Kidney tubule cell (primary cell): ENCODE data around the gene KTN1.

Experiments used
- DNase-seq: peaks from one replicate; pipeline ENCODE4 v3.0.0-alpha.2; 2018; ENCODE audit warnings: low spot score

KTN1 gene

DNA sequence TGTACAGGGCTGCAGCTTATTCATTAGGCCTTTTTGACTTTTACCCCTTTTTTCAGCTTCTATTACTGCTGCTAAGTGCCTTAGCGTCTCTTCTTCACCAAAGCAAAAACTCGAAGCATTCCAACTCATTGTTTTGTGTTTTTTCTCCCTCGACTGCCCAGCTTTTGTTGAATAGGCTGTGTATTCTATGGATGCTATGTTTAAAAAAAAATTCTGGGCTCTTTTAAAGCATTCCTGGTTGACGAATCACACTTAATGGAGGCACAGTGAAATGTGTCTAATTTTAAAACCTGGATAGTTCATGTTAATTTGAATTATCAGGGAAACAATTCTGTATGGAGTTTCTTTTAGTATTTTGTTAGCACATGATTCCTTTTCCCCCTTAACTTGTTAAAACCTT, 29.7 kb downstream of the KTN1 start:
- peak; percentile 11 for DNase-seq

DNA sequence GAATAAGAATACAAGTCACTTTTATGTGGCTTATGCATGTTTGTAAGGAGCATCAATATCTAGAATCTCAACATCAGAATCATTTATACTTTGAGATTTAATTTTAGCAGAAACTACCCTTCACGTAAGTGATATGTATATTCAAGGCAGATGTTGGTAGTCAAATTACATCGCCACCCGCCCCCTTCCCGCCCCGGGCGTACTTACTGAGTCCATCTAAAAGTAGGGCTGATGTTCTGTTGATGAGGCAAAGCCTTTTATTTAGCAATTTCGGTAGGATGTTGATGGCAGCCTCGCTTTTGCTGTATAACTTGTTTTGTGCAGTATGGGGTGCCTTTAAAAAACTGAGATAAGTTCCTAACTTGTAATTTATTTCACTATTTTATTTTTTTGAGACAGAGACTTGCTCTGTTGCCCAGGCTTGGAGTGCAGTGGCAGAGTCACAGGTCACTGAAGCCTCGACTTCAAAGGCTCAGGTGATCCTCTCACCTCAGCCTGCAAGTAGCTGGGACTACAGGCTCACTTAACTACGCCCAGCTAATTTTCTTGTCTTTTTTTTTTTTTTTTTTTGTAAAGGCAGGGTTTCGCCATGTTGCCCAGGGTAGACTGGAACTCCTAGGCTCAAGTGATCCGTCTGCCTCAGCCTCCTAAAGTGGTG, 30.8 kb downstream of the KTN1 start:
- DNase-seq: no peak

DNA sequence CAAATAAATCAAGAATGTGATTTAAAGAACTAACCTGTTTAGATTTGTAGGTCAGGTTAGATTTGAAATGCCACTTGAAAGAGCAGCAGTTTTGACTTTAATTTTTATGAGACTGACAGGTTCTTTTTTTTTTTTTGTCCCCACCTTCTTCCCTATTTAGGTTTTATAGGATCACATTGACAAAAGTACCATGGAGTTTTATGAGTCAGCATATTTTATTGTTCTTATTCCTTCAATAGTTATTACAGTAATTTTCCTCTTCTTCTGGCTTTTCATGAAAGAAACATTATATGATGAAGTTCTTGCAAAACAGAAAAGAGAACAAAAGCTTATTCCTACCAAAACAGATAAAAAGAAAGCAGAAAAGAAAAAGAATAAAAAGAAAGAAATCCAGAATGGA, 31.9 kb downstream of the KTN1 start:
- DNase-seq: no peak

DNA sequence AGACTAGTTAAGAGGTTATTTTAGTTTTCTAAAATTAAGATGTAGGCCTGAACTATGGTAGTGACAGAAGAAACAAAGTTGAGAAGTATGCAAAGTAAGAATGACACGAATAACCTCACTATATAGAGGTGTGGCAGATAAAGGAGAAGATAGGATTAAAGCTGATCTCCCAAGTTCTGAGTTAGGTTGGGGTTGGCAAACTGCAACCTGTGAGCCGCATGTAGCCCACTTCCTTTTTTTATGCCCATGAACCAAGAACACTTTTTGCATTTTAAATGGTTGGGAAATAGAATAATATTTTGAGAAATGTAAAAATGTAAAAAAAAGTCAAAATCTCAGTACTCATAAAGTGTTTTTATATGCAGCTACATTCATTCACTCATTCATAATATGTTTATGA, 34.3 kb downstream of the KTN1 start:
- no peak for DNase-seq

DNA sequence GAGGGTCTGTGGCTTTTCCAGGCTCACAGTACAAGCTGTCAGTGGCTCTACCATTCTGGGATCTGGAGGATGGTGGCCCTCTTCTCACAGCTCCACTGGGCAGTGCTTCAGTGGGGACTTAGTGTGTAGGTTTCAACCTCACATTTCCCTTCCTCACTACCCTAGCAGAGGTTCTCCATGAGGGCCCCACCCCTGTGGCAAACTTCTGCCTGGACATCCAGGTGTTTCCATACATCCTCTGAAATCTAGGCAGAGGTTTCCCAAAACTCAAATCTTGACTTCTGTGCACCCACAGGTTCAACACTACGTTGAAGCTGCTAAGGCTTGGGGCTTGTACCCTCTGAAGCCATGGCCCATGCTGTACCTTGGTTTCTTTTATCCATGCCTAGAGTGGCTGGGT, 40.3 kb downstream of the KTN1 start:
- DNase-seq: no peak

DNA sequence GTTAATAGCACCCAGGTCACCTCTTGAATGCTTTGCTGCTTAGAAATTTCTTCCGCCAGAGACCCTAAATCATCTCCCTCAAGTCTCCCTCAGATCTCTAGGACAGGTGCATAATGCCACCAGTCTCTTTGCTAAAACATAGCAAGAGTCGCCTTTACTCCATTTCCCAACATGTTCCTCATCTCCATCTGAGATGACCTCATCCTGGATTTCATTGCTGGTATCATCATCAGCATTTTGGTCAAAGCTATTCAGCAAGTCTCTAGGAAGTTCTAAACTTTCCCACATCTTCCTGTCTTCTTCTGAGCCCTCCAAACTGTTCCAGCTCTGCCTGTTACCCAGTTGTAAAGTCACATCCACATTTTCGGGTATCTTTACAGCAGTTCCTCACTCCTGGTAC, 41.0 kb downstream of the KTN1 start:
- DNase-seq: no peak

DNA sequence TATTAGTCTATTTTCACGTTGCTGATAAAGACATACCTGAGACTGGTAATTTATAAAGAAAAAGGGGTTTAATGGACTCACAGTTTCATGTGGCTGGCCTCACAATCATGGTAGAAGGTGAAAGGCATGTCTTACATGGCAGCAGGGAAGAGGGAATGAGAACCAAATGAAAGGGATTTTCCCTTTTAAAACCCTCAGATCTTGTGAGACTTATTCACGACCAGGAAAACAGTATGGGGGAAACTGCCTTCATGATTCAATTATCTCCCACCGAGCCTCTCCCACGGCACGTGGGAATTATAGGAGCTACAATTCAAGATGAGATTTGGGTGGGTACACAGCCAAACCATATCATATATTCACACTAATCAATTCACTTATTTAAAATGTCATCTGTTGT, 41.4 kb downstream of the KTN1 start:
- no peak for DNase-seq

DNA sequence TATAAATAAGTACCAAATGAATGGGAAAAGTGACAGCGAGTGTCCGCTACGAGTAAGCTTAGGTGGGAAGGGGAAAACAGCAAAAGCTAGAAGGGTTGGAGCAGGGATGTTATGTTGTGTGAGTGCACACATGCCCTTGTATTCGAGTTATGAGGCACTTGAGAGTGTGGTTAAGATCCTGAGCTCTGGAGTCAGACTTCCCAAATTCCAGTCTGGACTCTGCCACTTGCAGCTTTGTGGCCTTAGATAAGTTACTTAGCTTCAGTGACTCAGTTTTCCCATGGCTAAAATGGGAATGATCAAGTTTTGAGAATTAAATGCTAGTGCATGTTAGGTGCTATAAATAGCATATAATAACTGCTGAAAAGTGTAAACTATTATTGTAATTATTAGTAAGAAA, 44.9 kb downstream of the KTN1 start:
- DNase-seq: peak; percentile 50

DNA sequence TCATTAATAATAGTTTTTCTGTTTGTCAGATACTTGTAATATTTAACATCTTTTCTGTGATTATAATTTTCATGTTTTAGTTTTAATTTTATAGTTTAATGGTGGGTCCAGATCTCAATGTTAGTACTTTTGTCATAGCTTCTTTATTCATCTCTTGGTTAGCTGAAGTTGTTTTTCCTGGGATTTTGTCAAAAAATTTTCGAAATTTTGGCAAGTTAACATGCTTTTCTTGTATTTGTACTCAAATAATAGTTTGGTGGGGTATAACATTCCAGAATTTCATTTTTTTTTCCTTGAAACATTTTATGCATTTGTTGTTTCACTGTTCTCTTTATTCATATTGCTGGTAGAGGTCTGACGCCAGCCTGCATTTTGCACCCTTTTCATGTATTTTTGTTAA, 45.5 kb downstream of the KTN1 start:
- DNase-seq: no peak

DNA sequence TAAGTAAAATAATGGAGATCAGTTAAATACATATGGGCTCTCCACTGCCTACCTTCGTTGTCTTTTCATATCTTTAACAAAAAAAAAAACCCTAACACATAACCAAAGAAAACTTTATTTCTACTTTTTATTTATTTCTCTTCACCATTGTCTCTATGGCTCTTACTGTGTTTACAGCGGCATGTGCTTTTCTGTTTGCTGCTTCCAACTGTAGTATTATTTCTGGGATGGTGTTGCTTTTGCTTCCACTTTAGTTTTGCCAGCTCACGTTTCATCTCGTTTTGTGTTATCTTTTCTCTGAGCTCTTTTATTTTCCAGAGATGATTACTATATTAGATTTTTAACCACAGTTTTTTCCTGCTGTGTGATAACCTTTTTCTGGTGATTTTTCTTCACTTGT, 46.1 kb downstream of the KTN1 start:
- DNase-seq: no peak

DNA sequence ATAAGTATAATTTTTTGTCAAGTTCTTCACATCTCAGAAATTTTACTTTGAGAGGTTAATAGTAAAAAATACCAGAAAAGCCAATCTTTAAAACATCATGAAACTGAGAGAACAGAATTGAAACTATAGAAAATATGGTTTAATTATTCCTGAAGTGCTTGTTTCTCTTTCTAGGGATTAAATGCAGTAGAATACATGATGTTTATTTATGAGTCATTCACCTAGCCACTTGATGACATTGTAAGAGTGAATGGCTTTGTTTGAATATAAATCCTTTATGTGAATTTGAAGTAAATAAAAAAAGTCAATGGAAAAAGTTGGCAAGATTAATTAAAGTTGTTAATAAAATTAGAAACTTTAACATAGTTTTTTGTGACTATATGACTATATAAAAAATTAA, 48.4 kb downstream of the KTN1 start:
- DNase-seq: no peak

DNA sequence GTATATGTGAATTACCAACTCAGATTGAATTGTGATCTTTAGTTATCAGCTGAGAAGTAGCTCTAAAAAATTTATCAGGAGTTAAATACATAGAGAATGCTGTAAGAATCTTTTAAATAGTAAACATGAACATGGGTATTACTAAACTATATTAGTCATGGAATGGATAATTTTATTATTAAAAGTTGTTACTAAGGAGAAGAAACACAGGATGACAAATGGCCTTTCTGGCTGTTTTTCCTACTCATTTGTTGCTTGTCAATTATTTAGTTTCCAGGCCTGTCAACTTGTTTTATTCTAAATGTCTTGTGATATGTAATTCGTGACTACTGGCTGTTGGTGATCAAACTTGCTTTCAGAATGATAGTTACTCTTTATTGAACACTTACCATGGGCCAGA, 58.7 kb downstream of the KTN1 start:
- DNase-seq: no peak

DNA sequence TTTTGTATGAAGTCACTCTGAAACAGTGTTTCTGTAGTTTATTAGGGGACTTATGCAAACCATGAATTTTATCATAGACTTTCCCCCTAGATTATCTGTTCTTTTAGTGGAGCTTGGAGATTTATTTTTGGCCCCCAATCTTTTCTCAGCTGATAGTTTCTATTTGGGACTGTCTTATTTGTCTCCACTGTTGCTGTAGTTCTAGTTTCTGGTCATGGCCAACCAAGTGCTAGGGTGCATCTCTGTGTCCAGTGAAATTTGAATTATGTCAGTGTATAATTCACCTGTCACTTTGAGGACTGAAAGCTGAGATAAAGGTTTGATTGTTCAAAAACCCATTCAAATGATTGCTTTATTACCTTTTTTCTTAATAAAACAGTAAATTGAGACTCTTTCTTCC, 61.3 kb downstream of the KTN1 start:
- DNase-seq: no peak

DNA sequence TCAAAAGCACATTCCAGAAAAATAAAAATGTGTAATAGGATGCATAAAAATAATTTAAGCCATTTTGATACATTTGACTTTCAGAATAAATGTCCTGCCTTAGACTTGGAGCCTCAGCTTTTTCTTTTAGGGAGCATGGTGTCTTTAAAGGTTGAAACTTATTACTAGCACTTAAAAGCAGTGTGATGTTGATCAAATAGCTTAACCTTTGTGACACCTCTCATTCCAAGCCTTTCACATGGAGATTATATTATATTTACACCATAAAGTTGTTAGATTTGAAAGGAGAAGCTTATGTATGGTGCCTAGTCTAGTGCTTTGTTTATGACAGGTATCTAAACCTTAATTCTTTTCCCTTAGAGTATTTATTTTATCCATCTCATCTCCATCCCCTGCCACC, 61.9 kb downstream of the KTN1 start:
- no peak for DNase-seq

DNA sequence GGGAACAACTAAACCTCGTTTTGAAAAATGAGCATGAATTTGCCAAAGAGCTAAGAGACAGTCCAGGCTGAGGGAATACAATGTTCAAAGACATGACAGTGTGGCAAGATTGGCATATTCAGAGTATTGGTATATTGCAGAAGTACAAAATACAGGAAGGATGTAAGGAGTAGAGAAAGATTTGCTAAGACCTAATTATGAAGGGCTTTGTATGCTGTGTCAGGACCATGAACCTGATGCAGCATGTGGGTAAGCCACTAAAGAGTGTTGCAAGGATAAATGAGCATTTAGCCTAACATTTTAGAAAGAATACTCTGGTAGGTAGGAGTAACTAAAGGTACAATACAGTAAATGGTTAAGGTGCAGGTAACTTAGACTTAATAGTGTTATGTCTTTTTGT, 65.1 kb downstream of the KTN1 start:
- DNase-seq: no peak

DNA sequence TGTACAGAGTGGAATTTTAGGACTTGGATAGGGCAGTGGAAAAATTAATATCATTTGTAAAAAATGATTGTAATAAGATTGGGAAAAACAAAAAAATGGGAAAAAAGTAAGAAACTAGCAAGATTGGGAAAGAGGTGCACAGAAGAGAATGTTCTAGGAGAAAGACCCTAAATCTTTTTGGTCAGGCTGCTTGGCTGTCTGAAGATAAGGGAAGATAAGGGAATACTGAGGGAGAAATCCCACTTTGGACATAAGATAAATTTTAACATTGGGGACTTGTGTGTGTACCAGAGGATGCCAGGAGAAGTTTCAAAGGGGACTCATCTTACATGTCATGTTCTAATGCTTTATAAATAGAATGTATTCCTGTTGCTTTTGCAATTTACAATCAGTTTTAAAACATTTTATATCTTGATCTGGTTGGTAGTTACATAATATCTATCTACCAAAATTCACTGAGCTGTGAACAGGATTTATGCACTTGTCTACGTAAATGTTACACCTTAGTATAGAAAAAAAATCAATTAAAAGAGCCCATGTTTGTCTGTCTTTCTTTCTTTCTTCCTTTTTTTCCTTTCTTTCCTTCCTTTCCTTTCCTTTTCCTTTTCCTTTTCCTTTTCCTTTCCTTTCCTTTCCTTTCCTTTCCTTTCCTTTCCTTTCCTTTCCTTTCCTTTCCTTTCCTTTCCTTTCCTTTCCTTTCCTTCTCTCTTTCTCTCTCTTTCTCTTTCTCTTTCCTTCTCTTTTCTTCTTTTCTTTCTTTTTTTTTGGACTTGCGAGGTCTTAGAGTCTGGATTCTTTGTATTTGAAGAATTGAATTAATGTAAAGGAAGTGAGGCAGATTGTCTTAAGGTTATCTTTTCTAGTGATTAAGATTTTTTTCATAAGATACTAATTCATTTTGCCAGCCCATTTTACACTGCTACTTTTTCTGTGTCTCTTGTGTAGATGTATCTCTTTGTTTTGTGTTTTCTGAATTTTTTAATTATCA, 66.1 kb downstream of the KTN1 start:
- no peak for DNase-seq

DNA sequence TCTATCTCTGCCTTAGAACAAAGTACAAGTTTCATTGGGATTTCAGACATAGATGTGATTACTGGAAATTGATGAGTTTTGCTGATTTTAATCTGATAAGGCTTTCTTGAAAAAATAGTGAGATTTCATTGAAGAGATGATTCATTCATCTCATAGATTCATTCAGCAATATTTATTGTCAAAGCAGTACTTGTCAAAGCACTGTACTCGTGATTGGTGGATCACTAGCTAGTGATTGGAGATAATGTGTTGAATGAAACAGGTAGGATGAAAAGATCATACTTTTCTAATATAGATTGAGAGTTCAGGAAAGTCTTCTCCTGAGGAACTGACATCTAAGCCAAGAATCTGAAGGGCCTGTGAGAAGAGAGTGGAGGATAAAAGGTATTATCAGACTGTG, 71.0 kb downstream of the KTN1 start:
- no peak for DNase-seq

DNA sequence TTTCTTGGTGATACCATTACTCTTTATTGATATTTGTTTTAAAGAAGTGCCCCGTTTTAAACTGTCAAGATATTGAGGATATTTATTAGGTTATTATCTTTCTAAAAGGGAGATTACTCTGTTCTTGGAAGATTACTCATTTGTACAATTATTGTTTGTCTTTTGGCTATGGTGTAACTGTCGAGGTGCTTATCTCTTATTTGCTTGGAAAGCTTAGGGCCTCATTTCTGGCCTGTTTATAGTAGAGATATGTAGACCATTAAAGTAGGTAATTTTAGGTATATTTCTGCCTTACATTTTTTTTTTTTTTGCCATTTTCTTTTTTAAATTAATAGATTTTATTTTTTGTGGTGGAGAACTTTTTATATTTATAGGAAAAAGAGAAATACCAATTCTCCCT, 74.2 kb downstream of the KTN1 start:
- no peak for DNase-seq

DNA sequence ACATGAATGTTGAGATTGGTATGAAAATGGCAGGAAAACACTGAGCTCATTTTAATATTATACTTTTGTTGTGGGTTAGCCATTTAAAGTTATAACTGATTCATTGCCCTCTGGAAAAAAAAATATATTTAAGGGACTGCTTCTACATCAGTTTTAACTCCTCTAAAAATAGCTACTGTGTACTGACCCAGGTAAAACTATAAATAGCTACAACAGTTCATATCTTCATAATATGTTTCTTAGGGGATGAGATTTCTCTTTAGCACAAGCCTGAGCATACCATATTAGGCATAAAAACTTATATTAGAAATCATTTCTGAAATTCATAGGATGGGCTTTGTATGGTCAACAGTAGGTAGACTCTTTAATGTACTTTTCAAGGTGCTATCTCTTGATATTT, 81.0 kb downstream of the KTN1 start:
- DNase-seq: no peak

DNA sequence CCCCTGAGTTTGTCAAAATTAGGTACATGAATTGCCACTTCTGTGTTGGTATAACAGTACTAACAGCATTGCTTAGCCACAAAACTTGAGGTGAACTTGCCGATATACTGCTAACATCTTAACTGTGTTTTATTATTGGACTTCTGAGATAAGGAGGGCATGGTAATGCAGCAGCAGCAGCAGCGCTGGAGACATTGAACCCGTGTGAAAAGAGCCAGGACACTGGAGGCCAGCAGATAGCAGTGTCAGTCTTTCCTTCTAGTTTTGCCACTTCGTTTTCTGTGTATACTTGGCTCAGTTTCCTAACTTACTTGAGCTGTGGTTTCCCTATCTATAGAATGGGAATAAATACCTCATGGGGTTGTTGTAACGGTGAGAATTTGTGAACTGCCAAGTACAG, 82.7 kb downstream of the KTN1 start:
- no peak for DNase-seq

DNA sequence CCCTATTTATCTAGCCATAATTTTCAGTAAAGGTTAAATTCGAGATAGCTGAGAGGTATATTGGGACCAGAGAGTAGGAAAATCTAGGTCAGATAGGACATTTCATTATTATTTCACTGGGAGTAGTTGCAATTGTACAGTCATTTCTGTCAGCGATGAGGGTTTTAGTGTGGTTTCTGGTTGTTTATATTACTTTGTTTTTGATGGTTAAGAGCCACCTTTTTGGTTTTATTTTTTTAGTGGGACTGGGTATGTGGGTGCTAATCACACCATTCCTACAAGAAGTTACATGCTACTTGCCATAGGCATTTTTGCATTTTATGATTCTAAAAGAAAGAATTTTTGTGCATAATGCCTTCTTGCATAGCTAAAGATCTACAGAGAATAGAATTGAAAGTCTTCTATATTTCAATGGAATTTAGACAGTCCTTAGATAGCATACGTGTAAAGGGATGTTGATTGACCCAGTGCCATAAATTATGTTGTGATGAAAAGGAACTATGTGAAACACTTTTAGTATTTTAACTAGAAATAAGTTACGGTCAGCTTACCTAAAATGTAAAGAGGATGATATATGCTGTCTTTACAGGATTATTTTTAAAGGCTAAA, 85.2 kb downstream of the KTN1 start:
- no peak for DNase-seq

DNA sequence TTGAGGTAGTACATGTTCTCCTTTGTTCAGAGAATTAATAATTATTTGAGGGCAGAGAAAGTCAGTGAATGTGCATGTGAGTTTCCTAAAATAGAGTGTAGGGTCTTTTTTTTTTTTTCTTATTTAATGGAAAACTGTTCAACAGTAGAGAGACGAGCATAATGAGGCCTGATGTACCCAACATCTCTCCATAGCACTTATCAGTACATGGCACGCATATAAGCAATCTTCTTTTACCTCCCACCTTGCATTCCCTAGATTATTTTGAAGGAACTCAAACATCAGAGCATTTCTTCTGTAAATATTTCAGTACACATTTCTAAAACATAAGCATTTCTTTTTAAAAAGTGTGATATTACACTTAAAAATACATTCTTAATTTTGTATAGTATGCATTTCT, 87.8 kb downstream of the KTN1 start:
- DNase-seq: no peak

DNA sequence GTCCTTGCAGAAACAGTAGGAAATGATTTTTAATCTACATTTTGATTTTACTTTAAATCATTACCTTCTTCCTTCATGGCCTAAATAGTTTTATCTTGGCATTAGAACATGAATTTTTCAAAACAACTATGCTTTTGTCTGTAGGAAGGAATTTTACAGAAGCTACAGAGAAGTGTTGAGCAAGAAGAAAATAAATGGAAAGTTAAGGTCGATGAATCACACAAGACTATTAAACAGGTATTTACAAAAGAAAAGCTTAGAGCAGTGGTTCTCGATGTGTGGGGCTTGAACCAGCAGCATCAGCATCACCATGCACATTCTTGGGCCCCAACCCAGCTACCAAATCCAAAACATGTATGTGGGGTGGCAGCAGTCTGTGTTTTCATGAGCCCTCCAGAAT, 91.6 kb downstream of the KTN1 start:
- no peak for DNase-seq
